H9 (cell line): ENCODE results near the gene SERPINB10. TPM values are rescaled to one million over a fixed set of nuclear protein-coding genes. Genes with fewer than 3 reads are reported as not detected.

Experiments used
- DNase-seq: peaks from one replicate; pipeline ENCODE4 v3.0.0-alpha.2; 2017
- H2AFZ ChIP-seq: one replicate; pipeline ENCODE4 v1.6.1; 2013; ENCODE audit warnings: mild to moderate bottlenecking, low read length, control low read depth, moderate library complexity
- H2AK5ac ChIP-seq: 2 replicates; pipeline ENCODE4 v1.6.1; 2013; ENCODE audit warnings: low read length, control low read depth, mixed read lengths; ENCODE audit not compliant: insufficient read length
- H2BK120ac ChIP-seq: one replicate; pipeline ENCODE4 v1.6.1; 2013; ENCODE audit warnings: low read depth, mild to moderate bottlenecking, low read length, control low read depth, inconsistent platforms; ENCODE audit not compliant: poor library complexity, severe bottlenecking
- H2BK12ac ChIP-seq: 2 replicates; pipeline ENCODE4 v1.6.1; 2013; ENCODE audit warnings: low read length, control low read depth, mixed read lengths, low read depth; ENCODE audit not compliant: insufficient read length
- H2BK15ac ChIP-seq: 2 replicates; pipeline ENCODE4 v1.6.1; 2013; ENCODE audit warnings: low read depth, low read length, control low read depth
- H2BK20ac ChIP-seq: one replicate; pipeline ENCODE4 v1.6.1; 2013; ENCODE audit warnings: low read depth, mild to moderate bottlenecking, low read length, control low read depth, inconsistent platforms; ENCODE audit not compliant: poor library complexity, severe bottlenecking
- H2BK5ac ChIP-seq: 2 replicates; pipeline ENCODE4 v1.6.1; 2013; ENCODE audit warnings: low read length, control low read depth, mixed read lengths; ENCODE audit not compliant: insufficient read length
- H3K14ac ChIP-seq: 2 replicates; pipeline ENCODE4 v1.6.1; 2013; ENCODE audit warnings: low read length, control low read depth; ENCODE audit not compliant: insufficient read depth
- H3K18ac ChIP-seq: 2 replicates; pipeline ENCODE4 v1.6.1; 2013; ENCODE audit warnings: low read depth, mild to moderate bottlenecking, mixed read lengths, low read length, control low read depth; ENCODE audit not compliant: insufficient read length
- H3K23ac ChIP-seq: 2 replicates; pipeline ENCODE4 v1.6.1; 2013; ENCODE audit warnings: low read length, control low read depth, mixed read lengths, low read depth; ENCODE audit not compliant: insufficient read length
- H3K23me2 ChIP-seq: 2 replicates; pipeline ENCODE4 v1.6.1; 2013; ENCODE audit warnings: low read depth, mild to moderate bottlenecking, mixed read lengths, low read length, control low read depth; ENCODE audit not compliant: insufficient read length, poor library complexity, severe bottlenecking
- H3K27ac ChIP-seq: 2 replicates; pipeline ENCODE4 v1.5.1; 2013; ENCODE audit warnings: low read length, control low read depth, mixed read lengths, low read depth; ENCODE audit not compliant: insufficient read length
- H3K27me3 ChIP-seq: 2 replicates; pipeline ENCODE4 v1.6.1; 2013; ENCODE audit warnings: low read length, control low read depth, inconsistent platforms; ENCODE audit not compliant: insufficient read depth
- H3K4ac ChIP-seq: 2 replicates; pipeline ENCODE4 v1.6.1; 2013; ENCODE audit warnings: low read depth, mild to moderate bottlenecking, control low read depth, inconsistent platforms, low read length, moderate library complexity
- H3K4me1 ChIP-seq: 2 replicates; pipeline ENCODE4 v1.6.1; 2013; ENCODE audit warnings: low read length, control low read depth, inconsistent platforms; ENCODE audit not compliant: insufficient read depth
- H3K4me2 ChIP-seq: 2 replicates; pipeline ENCODE4 v1.6.1; 2013; ENCODE audit warnings: low read length, control low read depth, mixed read lengths; ENCODE audit not compliant: insufficient read length, insufficient read depth
- H3K56ac ChIP-seq: 2 replicates; pipeline ENCODE4 v1.6.1; 2013; ENCODE audit warnings: low read depth, mild to moderate bottlenecking, mixed read lengths, low read length, control low read depth; ENCODE audit not compliant: insufficient read length
- H3K79me1 ChIP-seq: 2 replicates; pipeline ENCODE4 v1.6.1; 2013; ENCODE audit warnings: low read depth, mild to moderate bottlenecking, moderate library complexity, low read length, control low read depth, inconsistent platforms; ENCODE audit not compliant: insufficient read depth, poor library complexity, severe bottlenecking
- H3K79me2 ChIP-seq: 2 replicates; pipeline ENCODE4 v1.6.1; 2013; ENCODE audit warnings: low read length, control low read depth, inconsistent platforms; ENCODE audit not compliant: insufficient read depth
- H3K9ac ChIP-seq: 2 replicates; pipeline ENCODE4 v1.6.1; 2013; ENCODE audit warnings: low read length, control low read depth, mixed read lengths; ENCODE audit not compliant: insufficient read length; ENCODE audit errors: extremely low read depth
- H3K9me3 ChIP-seq: one replicate; pipeline ENCODE4 v1.6.1; 2013; ENCODE audit warnings: low read depth, low read length, inconsistent platforms; ENCODE audit not compliant: control insufficient read depth
- H3T11ph ChIP-seq: one replicate; pipeline ENCODE4 v1.6.1; 2013; ENCODE audit warnings: mild to moderate bottlenecking, low read length, control low read depth, inconsistent platforms
- H4K20me1 ChIP-seq: one replicate; pipeline ENCODE4 v1.6.1; 2013; ENCODE audit not compliant: control insufficient read depth, insufficient read length, insufficient read depth
- H4K5ac ChIP-seq: 2 replicates; pipeline ENCODE4 v1.6.1; 2013; ENCODE audit warnings: low read depth, mild to moderate bottlenecking, mixed read lengths, low read length, control low read depth; ENCODE audit not compliant: insufficient read length
- H4K8ac ChIP-seq: replicated peaks from 2 replicates; pipeline ENCODE4 v1.6.1; 2013; ENCODE audit warnings: low read length, control low read depth, mixed read lengths, low read depth; ENCODE audit not compliant: insufficient read length
- H4K91ac ChIP-seq: 2 replicates; pipeline ENCODE4 v1.6.1; 2013; ENCODE audit warnings: low read depth, mild to moderate bottlenecking, moderate library complexity, mixed read lengths, low read length, control low read depth; ENCODE audit not compliant: insufficient read length
- H3K27ac Mint-ChIP-seq, 3 experiments: 2 replicates in 2 of 3; 3 replicates in 1 of 3; pipeline ENCODE4 v1.8.0; 2020 to 2021; ENCODE audit warnings: mixed read lengths in 3 of 3, mild to moderate bottlenecking in 1 of 3, moderate library complexity in 1 of 3
- H3K27me3 Mint-ChIP-seq: 2 replicates; pipeline ENCODE4 v1.8.0; 2021; ENCODE audit warnings: low read depth, mild to moderate bottlenecking, moderate library complexity, mixed read lengths
- H3K36me3 Mint-ChIP-seq, 3 experiments: 2 replicates in 2 of 3; 3 replicates in 1 of 3; pipeline ENCODE4 v1.8.0; 2020 to 2021; ENCODE audit warnings: low read depth in 3 of 3, mixed read lengths in 3 of 3; ENCODE audit not compliant: insufficient read depth in 1 of 3
- H3K4me1 Mint-ChIP-seq, 2 experiments: 2 replicates each; pipeline ENCODE4 v1.8.0; 2020; ENCODE audit warnings: mixed read lengths in 2 of 2
- H3K4me3 Mint-ChIP-seq, 2 experiments: 2 replicates in 1 of 2; 3 replicates in 1 of 2; pipeline ENCODE4 v1.8.0; 2020 to 2021; ENCODE audit warnings: mild to moderate bottlenecking in 2 of 2, mixed read lengths in 2 of 2, moderate library complexity in 1 of 2
- H3K9me3 Mint-ChIP-seq, 2 experiments: 2 replicates in 1 of 2; 3 replicates in 1 of 2; pipeline ENCODE4 v1.8.0; 2020; ENCODE audit warnings: mild to moderate bottlenecking in 2 of 2, mixed read lengths in 2 of 2, moderate library complexity in 1 of 2
- WGBS: extraction: QIAGEN DNeasy Blood & Tissue Kit; methylation state at CpG from one replicate; pipeline ENCODE4 v1.1.7; 2013; ENCODE audit warnings: missing lambda C conversion rate, low lambda C conversion rate, mixed read lengths; ENCODE audit not compliant: insufficient read length; ENCODE audit errors: extremely low coverage; 5-methylcytosine and 5-hydroxymethylcytosine counted together
- total RNA-seq: library from RNA; stranded (reverse); gene quantifications from 2 replicates; pipeline ENCODE4 v1.2.1, GENCODE V29; 2021
- TF ChIP-seq, protein P1 (sequence below): fragments of 200-600 bp; sonication (generic); conservative IDR thresholded peaks from 3 replicates; pipeline ENCODE4 v1.8.0; 2021; ENCODE audit warnings: antibody characterized with exemption, mild to moderate bottlenecking

SERPINB10 gene
- total RNA-seq, 1 experiment from 2014 or later: not detected

DNA sequence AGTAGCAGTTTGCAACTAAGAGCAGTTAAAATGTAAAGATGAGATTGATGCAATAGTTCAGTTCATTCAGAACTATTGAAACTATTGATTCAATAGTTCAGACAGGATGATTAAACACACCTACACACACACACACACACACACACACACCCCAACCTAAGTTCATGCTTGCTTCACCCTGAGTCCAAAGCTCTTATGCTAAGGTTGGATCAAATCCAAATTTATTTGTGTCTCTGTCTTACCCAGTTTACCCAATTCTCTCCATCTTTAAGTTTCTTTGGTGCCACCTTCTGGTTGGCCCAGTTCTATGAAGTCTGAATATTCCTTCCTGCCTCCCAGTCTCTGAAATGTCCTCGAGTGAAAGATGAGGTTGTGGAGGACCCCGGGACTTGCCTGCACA lies 67.2 kb downstream of the SERPINB10 start:
- Mint-ChIP-seq H3K36me3 (no peaks in the 10 kb centered on the region), H3K27me3 (peaks cover 76% of the 10 kb centered on the region), H3K9me3 (no peaks in the 10 kb centered on the region), H3K27ac (no peak overlapping the region), H3K4me3 (no peak overlapping the region), H3K4me1 (peaks cover 12 to 24% of the 10 kb centered on the region in 2 experiments)
- no peak overlapping the region for H3K4ac ChIP-seq
- no peaks in the 10 kb centered on the region for H4K20me1 ChIP-seq
- H3K23me2 ChIP-seq: peaks cover 8% of the 10 kb centered on the region
- H3K4me2 ChIP-seq: no peak overlapping the region
- H3K18ac ChIP-seq: no peak overlapping the region
- no peak overlapping the region for H2BK20ac ChIP-seq
- H3K9ac ChIP-seq: no peak overlapping the region
- no peak overlapping the region for H4K8ac ChIP-seq
- H3K9me3 ChIP-seq: no peaks in the 10 kb centered on the region
- H2BK120ac ChIP-seq: no peak overlapping the region
- H3K14ac ChIP-seq: no peak overlapping the region
- H3K79me2 ChIP-seq: no peaks in the 10 kb centered on the region
- no peak overlapping the region for H3K23ac ChIP-seq
- no peak overlapping the region for H2BK15ac ChIP-seq
- no peak overlapping the region for H3K56ac ChIP-seq
- no CpG with 5 or more reads among the region's 2 CpGs for WGBS
- no peak overlapping the region for H2AFZ ChIP-seq
- DNase-seq: no peak
- H3K27ac ChIP-seq: no peak overlapping the region
- no peak overlapping the region for H3T11ph ChIP-seq
- H3K79me1 ChIP-seq: no peaks in the 10 kb centered on the region
- H4K5ac ChIP-seq: no peak overlapping the region
- no peak overlapping the region for H4K91ac ChIP-seq
- no peak overlapping the region for H2BK5ac ChIP-seq
- TF ChIP-seq, protein P1, sequence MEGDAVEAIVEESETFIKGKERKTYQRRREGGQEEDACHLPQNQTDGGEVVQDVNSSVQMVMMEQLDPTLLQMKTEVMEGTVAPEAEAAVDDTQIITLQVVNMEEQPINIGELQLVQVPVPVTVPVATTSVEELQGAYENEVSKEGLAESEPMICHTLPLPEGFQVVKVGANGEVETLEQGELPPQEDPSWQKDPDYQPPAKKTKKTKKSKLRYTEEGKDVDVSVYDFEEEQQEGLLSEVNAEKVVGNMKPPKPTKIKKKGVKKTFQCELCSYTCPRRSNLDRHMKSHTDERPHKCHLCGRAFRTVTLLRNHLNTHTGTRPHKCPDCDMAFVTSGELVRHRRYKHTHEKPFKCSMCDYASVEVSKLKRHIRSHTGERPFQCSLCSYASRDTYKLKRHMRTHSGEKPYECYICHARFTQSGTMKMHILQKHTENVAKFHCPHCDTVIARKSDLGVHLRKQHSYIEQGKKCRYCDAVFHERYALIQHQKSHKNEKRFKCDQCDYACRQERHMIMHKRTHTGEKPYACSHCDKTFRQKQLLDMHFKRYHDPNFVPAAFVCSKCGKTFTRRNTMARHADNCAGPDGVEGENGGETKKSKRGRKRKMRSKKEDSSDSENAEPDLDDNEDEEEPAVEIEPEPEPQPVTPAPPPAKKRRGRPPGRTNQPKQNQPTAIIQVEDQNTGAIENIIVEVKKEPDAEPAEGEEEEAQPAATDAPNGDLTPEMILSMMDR: peak; percentile 42
- H3K4me1 ChIP-seq: peaks cover 4% of the 10 kb centered on the region; the same call in 1 of the 2 replicates
- no peak overlapping the region for H2AK5ac ChIP-seq
- H2BK12ac ChIP-seq: no peak overlapping the region
- H3K27me3 ChIP-seq: peaks cover 34% of the 10 kb centered on the region
